GM21360 (cell line): Measurements from ENCODE around the gene FBXL17.

Source experiments
- ATAC-seq: cut with Tn5 transposase; IDR thresholded peaks from one replicate; pipeline ENCODE4 v1.9.1; 2021; ENCODE audit warnings: mild to moderate bottlenecking, moderate library complexity; ENCODE audit not compliant: unreplicated experiment

Gene FBXL17

DNA sequence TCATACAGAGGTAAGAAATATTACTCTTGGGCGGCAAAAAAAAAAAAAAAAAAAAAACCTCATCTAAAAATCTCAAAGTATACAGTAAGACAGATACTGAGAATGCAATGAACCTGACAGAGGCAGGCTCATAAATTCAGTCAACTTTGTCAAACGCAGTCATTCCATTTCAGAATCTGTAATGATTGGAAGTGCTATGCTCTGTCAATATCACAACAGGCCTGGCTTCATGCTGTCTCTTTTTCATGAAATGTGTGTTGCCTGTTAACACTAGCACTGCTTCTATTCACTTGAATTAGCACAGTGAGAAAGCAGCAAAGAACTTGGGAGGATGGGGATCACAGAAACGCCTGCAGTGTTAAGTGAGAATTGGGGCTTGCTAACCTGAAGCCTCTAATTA is 510.9 kb downstream of the FBXL17 start:
- ATAC-seq = no peak

DNA sequence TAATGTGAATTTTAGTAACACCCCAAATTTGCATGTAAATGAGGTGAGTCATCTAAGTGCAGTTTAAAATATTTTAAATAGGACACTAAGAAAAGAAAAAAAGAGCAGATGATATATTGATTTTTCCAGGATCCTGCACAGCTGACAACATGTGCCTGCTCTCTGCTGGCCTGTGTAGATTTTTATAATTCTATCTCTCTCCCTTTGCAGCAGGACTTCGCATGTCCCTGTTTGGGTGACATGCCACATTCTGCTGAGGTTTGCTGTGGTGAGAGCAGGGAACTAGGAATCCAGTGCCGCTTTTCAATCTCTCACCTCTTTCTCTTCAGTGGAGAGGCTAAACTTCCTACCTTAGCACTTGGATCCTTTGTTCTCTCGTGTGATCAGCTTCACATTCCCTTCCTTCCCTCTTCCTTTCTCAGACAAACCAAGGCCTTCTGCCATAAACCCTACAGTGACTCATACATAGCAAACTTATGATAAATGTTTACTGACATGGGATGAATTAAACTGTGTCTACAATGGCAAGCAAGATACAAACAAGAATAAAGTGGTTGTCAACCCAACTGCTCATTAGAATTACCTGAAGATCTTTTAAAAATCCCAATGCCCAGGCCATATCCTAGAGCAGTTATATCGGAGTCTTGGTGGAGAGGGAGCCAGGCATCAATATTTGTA is 512.3 kb downstream of the FBXL17 start:
- no peak for ATAC-seq

- no peak for ATAC-seq
These were observed 513.1 kb downstream of the FBXL17 start for GRCh38 chr5:107868650-107869409.

DNA sequence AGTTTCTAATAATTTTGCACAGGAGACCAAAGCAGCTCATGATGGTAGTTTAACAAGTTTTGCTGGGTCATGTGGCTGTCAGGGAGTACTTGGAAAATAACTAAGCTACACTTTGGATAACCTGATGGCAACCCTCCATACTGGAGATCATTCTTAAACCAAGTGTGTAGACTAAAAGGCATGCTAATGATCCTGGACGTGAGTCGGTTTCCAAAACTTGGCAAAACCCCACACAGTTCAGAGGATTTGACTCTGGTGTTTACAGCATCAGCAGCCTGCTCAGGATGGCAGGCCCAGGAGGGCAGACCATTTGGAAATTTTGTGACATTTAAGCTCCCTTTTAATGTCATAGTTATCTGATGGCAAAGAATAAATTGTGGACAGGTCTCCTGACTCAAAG is 514.6 kb downstream of the FBXL17 start:
- ATAC-seq = no peak

GRCh38 chr5:107864793-107865192 is 517.1 kb downstream of the FBXL17 start:
- ATAC-seq = no peak

GRCh38 chr5:107863125-107863524 is 518.8 kb downstream of the FBXL17 start:
- no peak for ATAC-seq

GRCh38 chr5:107861565-107861964 is 520.3 kb downstream of the FBXL17 start:
- ATAC-seq = no peak

GRCh38 chr5:107860044-107860443 is 521.9 kb downstream of the FBXL17 start:
- no peak for ATAC-seq

GRCh38 chr5:107858788-107859187 is 523.1 kb downstream of the FBXL17 start:
- ATAC-seq = no peak

DNA sequence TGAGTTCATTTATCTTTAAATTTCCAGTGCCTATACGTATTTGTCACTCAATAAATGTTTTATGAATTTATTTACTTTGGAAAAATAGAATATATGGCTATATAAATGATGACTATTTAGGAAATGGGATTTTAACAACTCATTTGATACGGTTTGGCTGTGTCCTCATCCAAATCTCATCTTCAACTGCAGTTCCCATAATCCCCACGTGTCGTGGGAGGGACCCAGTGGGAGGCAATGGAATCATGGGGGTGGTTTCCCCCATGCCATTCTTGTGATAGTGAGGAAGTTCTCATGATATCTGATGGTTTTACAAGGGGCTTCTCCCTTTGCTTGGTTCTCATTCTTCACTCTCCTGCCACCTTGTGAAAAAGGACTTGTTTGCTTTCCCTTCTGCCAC is 523.6 kb downstream of the FBXL17 start:
- ATAC-seq = no peak

DNA sequence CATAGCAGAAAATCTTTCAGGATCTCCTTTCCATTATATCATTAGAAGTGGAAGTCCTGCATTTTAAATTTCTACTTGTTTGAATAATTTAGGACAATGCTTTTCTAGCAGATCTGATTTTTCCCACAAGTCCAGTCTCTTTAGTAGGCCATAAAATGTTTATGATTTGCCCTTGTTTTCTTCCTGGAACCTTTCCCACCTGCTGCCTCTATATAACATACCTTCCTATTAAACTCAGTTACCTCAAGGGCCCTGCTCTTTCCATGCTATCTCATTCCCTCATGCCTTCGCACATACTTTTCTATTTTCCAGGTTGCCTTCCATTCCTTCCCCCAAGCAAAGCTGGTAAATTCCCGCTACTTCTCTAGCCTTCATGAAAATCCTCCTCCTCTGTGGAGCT is 524.1 kb downstream of the FBXL17 start:
- ATAC-seq = no peak

GRCh38 chr5:107855171-107855570 is 526.7 kb downstream of the FBXL17 start:
- no peak for ATAC-seq

DNA sequence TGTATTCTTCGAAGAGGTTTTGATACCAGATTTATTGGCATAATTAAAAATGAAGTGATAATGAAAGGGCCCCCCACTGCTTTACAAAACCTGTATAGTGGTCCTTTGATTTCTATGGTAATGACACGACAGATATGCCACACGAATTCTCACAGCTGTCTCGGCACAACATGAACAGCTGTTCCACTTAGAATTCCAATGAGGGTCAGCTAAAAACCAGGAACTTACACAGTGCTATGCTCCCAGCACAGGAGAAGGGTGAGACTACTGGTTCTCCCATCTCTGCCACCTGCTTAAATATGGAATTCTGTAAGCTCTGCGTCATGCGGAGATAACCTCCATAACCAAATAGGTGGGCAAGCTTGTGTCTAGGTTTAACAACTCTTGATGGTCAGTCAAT is 528.2 kb downstream of the FBXL17 start:
- no peak for ATAC-seq

DNA sequence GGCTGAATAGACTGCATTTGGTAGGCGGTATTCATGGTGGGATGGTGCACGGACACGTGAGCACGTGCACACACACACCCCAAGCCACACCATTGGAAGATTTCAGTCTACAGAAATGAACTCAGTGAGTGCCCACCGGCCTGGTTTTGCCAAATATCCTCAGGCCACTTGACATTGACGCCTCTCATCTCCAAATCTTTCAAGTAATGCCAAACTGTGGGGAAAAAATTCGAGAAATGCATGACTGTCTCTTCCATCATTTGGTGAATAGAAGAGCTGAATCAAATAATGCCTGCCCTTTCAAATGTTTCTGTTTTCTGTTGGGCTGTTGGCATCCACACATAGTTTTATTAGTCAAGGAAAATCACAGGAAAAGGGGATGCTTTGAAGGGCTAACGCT is 528.9 kb downstream of the FBXL17 start:
- ATAC-seq = no peak

DNA sequence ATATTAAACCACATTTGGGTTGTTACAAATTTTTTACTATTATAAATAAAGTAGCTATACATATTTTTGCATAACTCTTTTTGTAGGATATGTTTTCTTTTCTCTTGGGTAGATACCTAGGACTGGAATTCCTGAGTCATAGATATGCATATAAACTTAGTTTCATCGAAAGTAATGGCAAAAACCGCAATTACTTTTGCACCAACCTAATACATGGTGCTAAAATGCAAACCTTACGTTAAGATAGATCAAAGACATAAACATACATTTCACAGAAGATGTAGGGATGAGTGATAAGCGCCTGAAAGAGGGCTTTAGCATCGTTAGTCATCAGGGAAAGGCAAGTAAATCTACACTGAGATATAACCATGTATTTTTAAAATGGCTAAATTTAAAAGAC is 532.8 kb downstream of the FBXL17 start:
- no peak for ATAC-seq

DNA sequence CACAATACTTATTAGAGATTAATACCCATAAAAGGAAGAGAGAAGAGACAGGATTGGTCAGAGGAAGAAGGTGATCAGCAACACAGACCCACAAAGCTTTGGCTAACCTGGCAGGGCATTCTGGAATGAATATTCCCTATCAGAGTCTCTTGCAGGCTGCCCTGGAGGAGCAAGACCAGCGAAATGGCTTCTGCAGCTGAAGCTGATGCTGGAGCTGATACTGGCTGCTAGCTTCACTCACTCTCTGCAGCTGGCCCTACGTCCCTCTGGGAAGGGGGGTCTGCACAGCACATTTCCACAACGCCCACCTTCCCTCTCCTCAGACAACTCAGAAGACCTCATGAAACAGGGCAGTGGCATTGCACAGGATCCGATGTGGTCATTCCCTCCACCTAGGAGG is 541.3 kb downstream of the FBXL17 start:
- ATAC-seq = no peak

DNA sequence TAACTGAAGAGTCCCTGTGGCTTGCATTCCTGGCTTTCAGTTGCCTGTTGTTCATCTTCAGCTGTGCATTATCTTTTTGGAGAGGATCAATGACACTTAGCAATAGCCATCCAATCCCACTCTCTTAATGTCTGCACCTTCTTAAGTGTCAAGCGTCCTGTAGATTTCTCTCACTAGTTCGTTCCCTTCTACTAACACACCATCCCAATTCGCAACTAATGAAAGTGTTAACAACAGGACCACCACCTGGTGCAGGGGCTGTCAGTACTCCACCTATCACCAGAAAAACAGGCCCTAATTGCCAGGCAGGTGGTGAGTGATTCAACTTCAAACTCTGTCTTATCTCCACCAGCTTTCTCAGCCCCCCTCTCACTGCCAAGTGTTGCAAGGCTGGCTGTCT is 541.7 kb downstream of the FBXL17 start:
- ATAC-seq = no peak

DNA sequence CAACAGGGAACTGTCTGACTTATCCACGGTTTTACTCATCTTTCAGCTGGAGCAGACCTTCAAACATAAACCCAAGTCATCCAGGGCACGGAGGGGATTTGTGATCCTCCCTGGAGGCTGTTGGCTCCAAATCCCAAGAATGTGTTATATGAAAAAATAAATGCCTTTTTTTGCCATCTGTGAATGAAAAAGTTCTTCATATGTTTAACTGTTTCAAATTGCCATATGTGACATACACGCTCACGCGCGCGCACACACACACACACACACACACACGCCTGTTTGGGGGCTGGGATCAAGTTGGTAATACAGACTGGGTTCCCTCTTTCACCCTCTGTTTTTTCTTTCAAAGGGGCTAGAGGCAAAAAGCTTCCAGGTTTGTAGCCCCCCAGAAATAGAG is 546.8 kb downstream of the FBXL17 start:
- no peak for ATAC-seq

GRCh38 chr5:107832746-107833145 is 549.2 kb downstream of the FBXL17 start:
- ATAC-seq = no peak

DNA sequence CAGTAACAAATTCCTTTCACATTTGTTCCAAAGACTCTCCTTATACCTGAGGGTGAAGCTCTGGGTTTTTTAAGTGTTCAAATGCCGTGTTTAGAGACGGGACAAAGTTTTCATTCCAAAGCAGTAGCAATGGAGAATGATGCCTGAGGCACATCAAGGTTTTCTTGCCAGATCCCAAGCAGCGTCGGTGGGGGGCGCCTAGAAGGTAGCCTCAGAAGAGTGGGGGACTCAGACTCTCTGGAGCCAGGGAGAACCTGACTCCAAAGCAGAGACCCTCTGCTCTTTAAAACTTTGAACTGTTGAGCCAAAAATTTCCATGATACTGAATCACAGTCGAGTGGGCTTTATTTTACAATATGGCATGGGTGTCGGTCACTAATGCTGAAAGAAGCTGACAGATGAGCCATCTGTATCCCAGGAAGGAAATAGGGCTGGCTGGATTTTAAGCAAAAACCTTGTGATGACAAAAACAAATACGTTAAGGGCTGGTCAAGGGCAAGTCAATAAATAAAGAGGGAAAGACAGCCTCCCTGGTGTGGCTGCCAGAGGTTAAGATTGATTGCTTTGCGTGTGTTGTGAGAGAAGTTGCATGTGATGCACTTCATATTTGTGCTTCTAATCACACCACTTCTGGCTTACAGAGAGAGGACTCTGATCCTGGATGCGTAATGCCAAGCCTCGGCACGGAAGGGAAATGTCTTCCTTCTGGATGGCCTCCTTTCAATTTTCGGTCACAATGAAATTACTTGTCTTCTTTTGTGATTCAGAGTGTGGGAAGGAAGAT is 550.1 kb downstream of the FBXL17 start:
- no peak for ATAC-seq

DNA sequence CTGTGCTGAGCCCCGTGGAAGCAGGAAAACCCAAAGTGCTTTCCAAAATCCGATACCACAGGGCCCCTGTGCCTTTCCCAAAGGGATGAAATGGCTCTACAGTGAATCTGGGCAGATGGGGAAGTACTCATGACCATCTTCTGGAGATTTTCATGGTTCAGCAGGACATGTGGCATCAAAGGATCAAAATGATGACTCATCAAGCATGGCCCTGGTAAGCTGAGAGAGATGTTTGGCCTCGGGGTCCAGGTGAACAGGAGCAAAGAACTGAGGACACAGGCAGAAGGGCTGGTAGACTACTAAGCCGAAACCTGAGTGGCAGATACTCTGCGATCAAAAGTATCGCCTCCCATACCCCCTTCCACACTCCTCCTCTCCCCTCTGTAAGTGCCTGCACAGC is 551.1 kb downstream of the FBXL17 start:
- no peak for ATAC-seq
